KBM-7 (cell line): ENCODE data around the gene DHX36.
A peak's percentile ranks its signal among the peaks of the same experiment; 100 is the strongest.

Experiments
- DNase-seq: peaks from one replicate; pipeline ENCODE4 v3.0.0-alpha.2; 2015
- in situ Hi-C: fragments of 300-500 bp; cut with MboI; formaldehyde crosslinking; loops from 2 replicates; pipeline ENCODE4 v1.14.3; 2020; ENCODE audit warnings: low sequenced_read_pairs, low pct_unique_long_range_greater_than_20kb, mixed read lengths

The DHX36 gene

DNA sequence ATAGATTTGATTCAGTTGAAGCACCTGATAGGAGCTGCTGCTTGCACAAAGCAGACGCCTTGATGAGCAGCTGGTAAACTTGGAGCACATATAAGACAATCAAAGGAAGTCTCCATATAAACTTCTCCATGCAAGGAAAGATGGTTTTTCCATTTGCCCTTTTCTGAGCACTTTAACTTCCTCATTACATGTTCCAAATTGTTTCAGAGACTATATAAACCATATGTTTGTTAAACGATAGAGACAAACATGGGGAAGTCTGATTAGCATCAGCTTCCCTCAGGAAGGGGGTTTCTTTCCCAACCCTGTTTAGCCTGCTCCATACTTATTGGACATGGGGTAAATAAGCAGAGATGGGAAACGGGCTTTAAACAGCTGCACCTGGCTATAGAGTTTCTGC lies 88.0 kb downstream of the DHX36 start:
- peak; percentile 29 for DNase-seq
- in situ Hi-C loops, result no loop called here

DNA sequence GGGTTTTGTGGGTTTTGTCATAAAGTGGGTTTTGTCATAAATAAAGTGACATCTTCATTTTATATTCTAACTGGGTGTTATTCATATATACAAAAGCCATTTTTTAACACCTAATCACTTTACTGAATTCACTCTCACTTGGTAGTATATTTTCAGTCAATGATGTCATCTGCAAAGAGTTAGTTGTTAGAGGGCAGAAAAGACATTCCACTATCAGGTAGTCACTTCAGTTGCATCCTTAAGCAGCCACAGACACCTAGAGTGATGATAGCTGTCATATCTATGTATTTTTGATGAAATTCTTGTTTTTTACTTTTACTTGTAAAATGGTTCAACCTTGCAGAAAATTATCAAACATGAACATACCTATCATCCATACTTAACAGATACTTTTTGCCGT lies 89.0 kb downstream of the DHX36 start:
- no peak for DNase-seq
- in situ Hi-C loops, result no loop called here

- DNase-seq, result no peak
Measured at GRCh38 chr3:154229217-154229590, 95.1 kb downstream of the DHX36 start.

GRCh38 chr3:154228561-154229216 lies 95.6 kb downstream of the DHX36 start:
- DNase-seq, result no peak
- in situ Hi-C loops, result no loop called here

More at GRCh38 chr3:154229217-154229590, 95.1 kb downstream of the DHX36 start:
- in situ Hi-C loops, result no loop called here

GRCh38 chr3:154227531-154227930 lies 96.8 kb downstream of the DHX36 start:
- in situ Hi-C loops, result no loop called here

GRCh38 chr3:154225536-154225935 lies 98.8 kb downstream of the DHX36 start:
- in situ Hi-C loops, result no loop called here
- no peak for DNase-seq

More at GRCh38 chr3:154227531-154227930, 96.8 kb downstream of the DHX36 start:
- no peak for DNase-seq

GRCh38 chr3:154224866-154225265 lies 99.4 kb downstream of the DHX36 start:
- DNase-seq, result no peak
- in situ Hi-C loops, result no loop called here

- in situ Hi-C loops, result no loop called here
- DNase-seq, result no peak
Measured at GRCh38 chr3:154224366-154224765, 99.9 kb downstream of the DHX36 start.

GRCh38 chr3:154223519-154223918 lies 100.8 kb downstream of the DHX36 start:
- DNase-seq, result no peak
- in situ Hi-C loops, result no loop called here
